ENCODE data around the gene ST3GAL3.
A peak's percentile ranks its signal among the peaks of the same experiment; 100 is the strongest.

Gene ST3GAL3

GRCh38 chr1:43963890-43964289 lies 256.6 kb downstream of the ST3GAL3 start:
- Histone ChIP-seq H3K36me3 (ENCODE audit: control insufficient read depth, insufficient read depth, low read length) (peaks cover 20% of the 10 kb centered on the region), H3K27me3 (replicated peaks; ENCODE audit: control insufficient read depth, insufficient read depth, low read length) (no peaks in the 10 kb centered on the region), H3K4me3 (replicated peaks; ENCODE audit: low read depth, low read length) (no peak overlapping the region)
- no peak for TF ChIP-seq CTCF (IDR thresholded peaks at IDR 0.05; ENCODE audit: insufficient read depth, low read length, poor library complexity, severe bottlenecking)
- DNase-seq (ENCODE audit: extremely low read depth, insufficient read length): no peak

GRCh38 chr1:43965316-43965715 lies 258.0 kb downstream of the ST3GAL3 start:
- Histone ChIP-seq H3K36me3 (ENCODE audit: control insufficient read depth, insufficient read depth, low read length) (peaks cover 20% of the 10 kb centered on the region), H3K27me3 (replicated peaks; ENCODE audit: control insufficient read depth, insufficient read depth, low read length) (no peaks in the 10 kb centered on the region), H3K4me3 (replicated peaks; ENCODE audit: low read depth, low read length) (no peak overlapping the region)
- no peak for DNase-seq (ENCODE audit: extremely low read depth, insufficient read length)
- TF ChIP-seq CTCF (IDR thresholded peaks at IDR 0.05; ENCODE audit: insufficient read depth, low read length, poor library complexity, severe bottlenecking): no peak

GRCh38 chr1:43968348-43968948 lies 261.1 kb downstream of the ST3GAL3 start:
- no peak for TF ChIP-seq CTCF (IDR thresholded peaks at IDR 0.05; ENCODE audit: insufficient read depth, low read length, poor library complexity, severe bottlenecking)
- Histone ChIP-seq H3K4me3 (replicated peaks; ENCODE audit: low read depth, low read length) (no peak overlapping the region), H3K27me3 (replicated peaks; ENCODE audit: control insufficient read depth, insufficient read depth, low read length) (no peaks in the 10 kb centered on the region), H3K36me3 (ENCODE audit: control insufficient read depth, insufficient read depth, low read length) (peaks cover 16% of the 10 kb centered on the region)
- DNase-seq (ENCODE audit: extremely low read depth, insufficient read length): no peak

- no peak for TF ChIP-seq CTCF (IDR thresholded peaks at IDR 0.05; ENCODE audit: insufficient read depth, low read length, poor library complexity, severe bottlenecking)
- Histone ChIP-seq H3K4me3 (replicated peaks; ENCODE audit: low read depth, low read length) (no peak overlapping the region), H3K27me3 (replicated peaks; ENCODE audit: control insufficient read depth, insufficient read depth, low read length) (no peaks in the 10 kb centered on the region), H3K36me3 (ENCODE audit: control insufficient read depth, insufficient read depth, low read length) (peaks cover 16% of the 10 kb centered on the region)
- no peak for DNase-seq (ENCODE audit: extremely low read depth, insufficient read length)
Measured at GRCh38 chr1:43969416-43969745, 262.0 kb downstream of the ST3GAL3 start.

GRCh38 chr1:43969746-43970466 lies 262.6 kb downstream of the ST3GAL3 start, which contains the start of gene DPH2:
Gene DPH2 (plus strand): TSS chr1:43970010. CDS start chr1:43970176, 166 bp downstream.
- peaks cover 13% of the 10 kb centered on the region for H3K36me3 ChIP-seq (ENCODE audit: control insufficient read depth, insufficient read depth, low read length)
- peak; percentile 28 for TF ChIP-seq CTCF (IDR thresholded peaks at IDR 0.05; ENCODE audit: insufficient read depth, low read length, poor library complexity, severe bottlenecking)
- H3K27me3 ChIP-seq (replicated peaks; ENCODE audit: control insufficient read depth, insufficient read depth, low read length): no peaks in the 10 kb centered on the region
- peak; percentile 91 for DNase-seq (ENCODE audit: extremely low read depth, insufficient read length)
- peak within 1 kb of the TSS; percentile 96 for H3K4me3 ChIP-seq (replicated peaks; ENCODE audit: low read depth, low read length)

Data from GM06990 (cell line).